HCT116 (cell line): ENCODE measurements around the gene EIF3K.

ENCODE experiments used
- RAD21 ChIP-seq: IDR thresholded peaks from 2 replicates; pipeline ENCODE4 v1.6.1; 2012; ENCODE audit warnings: low read depth, mild to moderate bottlenecking
- REST ChIP-seq: IDR thresholded peaks from 2 replicates; pipeline ENCODE4 v1.6.1; 2012; ENCODE audit warnings: low read depth
- YY1 ChIP-seq: IDR thresholded peaks from 2 replicates; pipeline ENCODE4 v1.6.1; 2011; ENCODE audit warnings: low read length, low read depth, moderate library complexity, mild to moderate bottlenecking; ENCODE audit not compliant: insufficient replicate concordance; ENCODE audit errors: extremely low read depth
- TF ChIP-seq, protein P1 (sequence below), 3 experiments: fragments of 200-600 bp in 1 of 3; sonication (generic) in 1 of 3; IDR thresholded peaks in 2 of 3; conservative IDR thresholded peaks in 1 of 3; 2 replicates each; pipeline ENCODE4 v1.5.1; 2012 to 2017; ENCODE audit warnings: low read depth in 2 of 3, low read length in 2 of 3, antibody characterized with exemption in 1 of 3, borderline replicate concordance in 1 of 3, control low read depth in 1 of 3, mild to moderate bottlenecking in 1 of 3, mixed read lengths in 1 of 3, mixed run types in 1 of 3, moderate library complexity in 1 of 3; ENCODE audit not compliant: insufficient read depth in 1 of 3

DNA sequence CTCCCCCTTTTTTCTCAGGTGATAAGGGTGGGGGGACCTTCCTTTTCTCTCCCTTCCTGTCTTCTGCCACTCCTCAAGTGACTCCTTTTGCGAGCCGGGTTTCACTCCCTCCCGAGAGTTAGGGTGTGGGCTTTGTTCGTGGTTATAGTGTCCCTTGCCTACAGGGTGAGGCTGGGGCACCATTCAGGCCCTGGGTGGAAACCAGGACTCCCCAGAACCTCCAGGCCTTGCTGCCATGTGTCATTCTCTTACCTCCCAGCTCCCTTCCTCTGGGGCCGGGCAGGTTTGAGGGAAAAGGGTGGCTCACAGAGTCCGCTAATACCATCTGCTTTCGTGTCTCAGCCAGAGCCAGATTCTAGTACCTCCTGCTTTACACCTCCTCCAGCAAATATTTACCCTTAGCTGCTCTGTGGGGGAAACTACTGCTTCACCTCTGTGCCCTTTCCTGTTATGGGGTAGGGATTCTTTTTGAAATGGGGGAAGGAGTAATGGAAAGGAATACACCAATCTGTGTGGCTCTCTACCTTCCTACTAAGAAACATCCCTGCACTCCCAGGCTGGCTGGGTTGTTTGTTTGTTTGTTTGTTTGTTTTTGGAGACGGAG lies 31.3 kb downstream of the EIF3K start:
- TF ChIP-seq, protein P1, sequence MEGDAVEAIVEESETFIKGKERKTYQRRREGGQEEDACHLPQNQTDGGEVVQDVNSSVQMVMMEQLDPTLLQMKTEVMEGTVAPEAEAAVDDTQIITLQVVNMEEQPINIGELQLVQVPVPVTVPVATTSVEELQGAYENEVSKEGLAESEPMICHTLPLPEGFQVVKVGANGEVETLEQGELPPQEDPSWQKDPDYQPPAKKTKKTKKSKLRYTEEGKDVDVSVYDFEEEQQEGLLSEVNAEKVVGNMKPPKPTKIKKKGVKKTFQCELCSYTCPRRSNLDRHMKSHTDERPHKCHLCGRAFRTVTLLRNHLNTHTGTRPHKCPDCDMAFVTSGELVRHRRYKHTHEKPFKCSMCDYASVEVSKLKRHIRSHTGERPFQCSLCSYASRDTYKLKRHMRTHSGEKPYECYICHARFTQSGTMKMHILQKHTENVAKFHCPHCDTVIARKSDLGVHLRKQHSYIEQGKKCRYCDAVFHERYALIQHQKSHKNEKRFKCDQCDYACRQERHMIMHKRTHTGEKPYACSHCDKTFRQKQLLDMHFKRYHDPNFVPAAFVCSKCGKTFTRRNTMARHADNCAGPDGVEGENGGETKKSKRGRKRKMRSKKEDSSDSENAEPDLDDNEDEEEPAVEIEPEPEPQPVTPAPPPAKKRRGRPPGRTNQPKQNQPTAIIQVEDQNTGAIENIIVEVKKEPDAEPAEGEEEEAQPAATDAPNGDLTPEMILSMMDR (IDR thresholded peaks at IDR 0.05 in 2 of 3, conservative IDR thresholded peaks at IDR 0.05 in 1 of 3; ENCODE audit: borderline replicate concordance in 1 of 3, insufficient read depth in 1 of 3, low read depth in 2 of 3, low read length in 2 of 3): no peak
- no peak for TF ChIP-seq YY1
- TF ChIP-seq REST: no peak
- TF ChIP-seq RAD21: no peak
